Measurements from ENCODE around the gene PJVK. TPM values are rescaled to one million over a fixed set of nuclear protein-coding genes. Genes with fewer than 3 reads are reported as not detected.

PJVK gene
- total and polyA plus RNA-seq, 9 of the 15 experiments (the other 6 are each of a cell fraction or from before 2014, with no cell fraction given), result 0.11 to 1.5 (median 0.73) TPM

GRCh38 chr2:178450774-178451525 is at the start of gene PJVK, which contains the start of gene PRKRA (continued):
- no peak for TF ChIP-seq CHAMP1 (IDR thresholded peaks at IDR 0.05)
- TF ChIP-seq ATF1 (CRISPR knock-in tag; IDR thresholded peaks at IDR 0.05), result no peak; the same call in 1 of the 2 replicates
- peak; percentile 88 for TF ChIP-seq ATF1 (tag; IDR thresholded peaks at IDR 0.05)
- TF ChIP-seq HNRNPUL1 (IDR thresholded peaks at IDR 0.05; ENCODE audit: low read length), result no peak
- peak; percentile 97 for TF ChIP-seq EGR1 (conservative IDR thresholded peaks at IDR 0.05)
- peak; percentile 20; the same call in 1 of the 2 replicates for TF ChIP-seq NCOR1 (IDR thresholded peaks at IDR 0.05)
- no peak for TF ChIP-seq FOXK1 (CRISPR knock-in tag; IDR thresholded peaks at IDR 0.05; ENCODE audit: borderline replicate concordance)
- peak; percentile 80 to 85 for TF ChIP-seq NRF1 (conservative IDR thresholded peaks at IDR 0.05 in 1 of 2, IDR thresholded peaks at IDR 0.05 in 1 of 2)
- peak; percentile 88; the same call in 1 of the 2 replicates for TF ChIP-seq RREB1 (CRISPR knock-in tag; IDR thresholded peaks at IDR 0.05)
- peak; percentile 19; the same call in 1 of the 2 replicates for TF ChIP-seq E2F1 (CRISPR knock-in tag; IDR thresholded peaks at IDR 0.05)
- peak; percentile 99 for TF ChIP-seq SUPT5H (IDR thresholded peaks at IDR 0.05)
- TF ChIP-seq ID3 (CRISPR knock-in tag; IDR thresholded peaks at IDR 0.05), result no peak
- peak; percentile 74 for TF ChIP-seq ID3 (tag; IDR thresholded peaks at IDR 0.05)
- TF ChIP-seq UBTF (IDR thresholded peaks at IDR 0.05; ENCODE audit: borderline replicate concordance in 1 of 2, low read depth in 2 of 2, low read length in 2 of 2), result peak in 1 of 2 experiments; percentile 62; a peak in 2 of 4 replicates

Data from K562 (cell line).